Body of pancreas (tissue), 4 donors: ENCODE results near the gene FATE1. TPM values are rescaled to one million over a fixed set of nuclear protein-coding genes. Genes with fewer than 3 reads are reported as not detected.

Experiments
- ATAC-seq: fragments of 150-250 bp; one replicate; pipeline ENCODE4 v1.9.1; 2016
- DNase-seq, 4 donors: peaks; one replicate each; pipeline ENCODE4 v3.0.0-alpha.2; 2019
- H3K27ac ChIP-seq, 4 donors: fragments of 200-600 bp; sonication (generic); 1 replicate in 3 of 4; 2 replicates in 1 of 4; pipeline versions ENCODE4 v1.5.1 to v1.6.1; 2016 to 2019; ENCODE audit warnings: mild to moderate bottlenecking in 1 of 4, mixed read lengths in 1 of 4, moderate library complexity in 1 of 4
- H3K27me3 ChIP-seq, 2 donors: fragments of 200-600 bp; sonication (generic); one replicate each; pipeline ENCODE4 v1.6.0; 2016; ENCODE audit warnings: mild to moderate bottlenecking in 1 of 2
- H3K36me3 ChIP-seq, 2 donors: fragments of 200-600 bp; sonication (generic); replicated peaks in 1 of 2; 2 replicates each; pipeline ENCODE4 v1.5.1; 2016; ENCODE audit warnings: low read depth in 2 of 2; ENCODE audit not compliant: insufficient read depth in 1 of 2
- H3K4me1 ChIP-seq: fragments of 200-600 bp; sonication (generic); one replicate; pipeline ENCODE4 v1.6.0; 2016
- H3K4me3 ChIP-seq, 2 donors: fragments of 200-600 bp; sonication (generic); 1 replicate in 1 of 2; 2 replicates in 1 of 2; pipeline ENCODE4 v1.5.1; 2016 to 2019
- H3K9me3 ChIP-seq, 3 donors: fragments of 200-600 bp; sonication (generic); 1 replicate in 2 of 3; 2 replicates in 1 of 3; pipeline ENCODE4 v1.5.1; 2016
- POLR2A ChIP-seq, 3 donors: fragments of 450-650 bp; IDR thresholded peaks; one replicate each; pipeline ENCODE4 v1.6.1; 2016; ENCODE audit warnings: antibody characterized with exemption in 3 of 3, mild to moderate bottlenecking in 2 of 3
- WGBS, 2 donors: methylation state at CpG; one replicate each; pipeline ENCODE4 v1.1.5; 2017; 5-methylcytosine and 5-hydroxymethylcytosine counted together
- intact Hi-C: fragments of 100-400 bp; cut with DNase I; formaldehyde crosslinking; loops from one replicate; pipeline ENCODE4 v1.15.1; 2023
- total RNA-seq, 2 donors: library from RNA; depleted of rRNA; stranded (reverse); fragments of >200 nt; gene quantifications; one replicate each; pipeline ENCODE4 v1.1.0, GENCODE V29; 2016
- TF ChIP-seq, protein P1 (sequence below), 7 experiments: fragments of 450-650 bp in 4 of 7; fragments of 200-600 bp in 3 of 7; sonication (generic) in 3 of 7; IDR thresholded peaks; one replicate each; pipeline ENCODE4 v1.5.1; 2016 to 2019; ENCODE audit warnings: antibody characterized with exemption in 7 of 7

FATE1 gene
- total RNA-seq, 2 donors from 2014 or later: not detected

DNA sequence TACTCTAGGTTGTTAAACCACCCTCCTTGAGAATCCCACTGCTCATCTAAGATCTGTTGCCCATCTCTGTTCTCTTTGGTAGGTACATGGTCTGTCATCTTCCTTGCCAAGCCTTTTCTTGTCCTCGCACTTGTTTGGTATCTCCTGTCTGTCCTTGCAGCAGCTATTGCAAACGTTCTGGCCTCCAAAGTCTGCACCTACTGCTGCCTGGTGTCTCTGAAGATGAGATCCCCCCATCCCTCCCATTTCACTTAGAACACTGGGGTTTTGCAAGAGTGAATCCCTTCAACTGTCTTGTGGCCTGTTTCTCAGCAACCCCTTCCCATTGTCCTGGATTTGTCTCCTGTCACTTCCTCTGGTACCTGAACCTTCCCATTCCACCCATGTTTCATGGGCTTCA is 19.4 kb downstream of the FATE1 start:
- WGBS, 2 donors: 34 to 62% methylated on average over 2 of the region's 2 CpGs
- intact Hi-C loops: no loop called here
- TF ChIP-seq, protein P1, sequence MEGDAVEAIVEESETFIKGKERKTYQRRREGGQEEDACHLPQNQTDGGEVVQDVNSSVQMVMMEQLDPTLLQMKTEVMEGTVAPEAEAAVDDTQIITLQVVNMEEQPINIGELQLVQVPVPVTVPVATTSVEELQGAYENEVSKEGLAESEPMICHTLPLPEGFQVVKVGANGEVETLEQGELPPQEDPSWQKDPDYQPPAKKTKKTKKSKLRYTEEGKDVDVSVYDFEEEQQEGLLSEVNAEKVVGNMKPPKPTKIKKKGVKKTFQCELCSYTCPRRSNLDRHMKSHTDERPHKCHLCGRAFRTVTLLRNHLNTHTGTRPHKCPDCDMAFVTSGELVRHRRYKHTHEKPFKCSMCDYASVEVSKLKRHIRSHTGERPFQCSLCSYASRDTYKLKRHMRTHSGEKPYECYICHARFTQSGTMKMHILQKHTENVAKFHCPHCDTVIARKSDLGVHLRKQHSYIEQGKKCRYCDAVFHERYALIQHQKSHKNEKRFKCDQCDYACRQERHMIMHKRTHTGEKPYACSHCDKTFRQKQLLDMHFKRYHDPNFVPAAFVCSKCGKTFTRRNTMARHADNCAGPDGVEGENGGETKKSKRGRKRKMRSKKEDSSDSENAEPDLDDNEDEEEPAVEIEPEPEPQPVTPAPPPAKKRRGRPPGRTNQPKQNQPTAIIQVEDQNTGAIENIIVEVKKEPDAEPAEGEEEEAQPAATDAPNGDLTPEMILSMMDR (IDR thresholded peaks at IDR 0.05): no peak
- TF ChIP-seq POLR2A (IDR thresholded peaks at IDR 0.05): no peak
- Histone ChIP-seq H3K36me3 (no peaks in the 10 kb centered on the region), H3K4me3 (no peak overlapping the region), H3K9me3 (no peaks in the 10 kb centered on the region), H3K4me1 (no peaks in the 10 kb centered on the region), H3K27me3 (no peaks in the 10 kb centered on the region), H3K27ac (no peak overlapping the region)
- ATAC-seq (no peak), DNase-seq (no peak)

DNA sequence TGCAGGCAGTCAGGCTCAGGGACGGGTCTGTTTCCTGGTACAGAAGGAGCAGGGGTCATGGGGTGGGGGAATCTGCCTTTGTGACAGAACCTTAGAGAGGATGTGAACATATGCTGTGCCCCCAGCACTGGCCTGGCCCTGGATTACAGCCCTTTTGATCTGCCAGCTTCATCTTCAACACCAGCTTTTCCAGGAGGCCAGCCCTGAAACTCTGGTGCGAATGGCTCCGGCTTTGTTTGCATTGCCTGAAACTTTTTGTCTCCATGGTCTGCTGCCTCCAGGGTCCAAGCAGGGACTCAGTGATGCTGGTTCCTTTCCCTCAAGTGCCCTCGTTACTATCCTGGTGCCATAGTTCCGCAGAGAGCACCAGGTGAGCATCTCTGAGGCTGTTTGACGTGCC is 20.9 kb downstream of the FATE1 start:
- intact Hi-C loops: no loop called here
- Histone ChIP-seq H3K27me3 (no peaks in the 10 kb centered on the region), H3K4me1 (no peaks in the 10 kb centered on the region), H3K4me3 (no peak overlapping the region), H3K9me3 (no peaks in the 10 kb centered on the region), H3K36me3 (no peaks in the 10 kb centered on the region), H3K27ac (no peak overlapping the region)
- TF ChIP-seq POLR2A (IDR thresholded peaks at IDR 0.05): no peak
- TF ChIP-seq, protein P1 (IDR thresholded peaks at IDR 0.05): no peak
- DNase-seq (no peak), ATAC-seq (no peak)
- 40 to 60% methylated on average over 1 to 5 of the region's 6 CpGs for WGBS, 2 donors

DNA sequence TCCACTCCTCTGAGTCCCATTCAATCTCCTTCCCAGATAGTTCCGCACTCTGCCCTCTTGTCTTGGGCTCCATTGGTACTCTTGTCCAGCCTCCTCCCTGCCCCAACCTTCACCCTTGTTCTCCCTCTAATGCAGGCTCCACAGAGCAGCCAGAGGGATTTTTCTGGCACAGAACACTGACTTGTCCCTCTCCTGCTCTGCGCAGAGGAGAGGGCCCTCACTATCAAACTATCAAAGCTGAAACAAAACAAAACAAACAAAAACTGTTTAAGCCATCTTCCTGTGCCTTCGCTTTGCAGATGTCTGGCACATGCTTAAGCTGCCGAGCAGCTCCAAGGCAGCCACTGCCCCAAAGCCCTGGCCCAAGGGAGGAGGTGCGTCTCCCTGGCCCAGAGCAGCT is 21.7 kb downstream of the FATE1 start:
- Histone ChIP-seq H3K27me3 (no peaks in the 10 kb centered on the region), H3K36me3 (no peaks in the 10 kb centered on the region), H3K27ac (no peak overlapping the region), H3K4me1 (no peaks in the 10 kb centered on the region), H3K4me3 (no peak overlapping the region), H3K9me3 (no peaks in the 10 kb centered on the region)
- intact Hi-C loops: no loop called here
- 41 to 73% methylated on average over 3 to 4 of the region's 5 CpGs for WGBS, 2 donors
- DNase-seq (no peak), ATAC-seq (no peak)
- TF ChIP-seq, protein P1 (IDR thresholded peaks at IDR 0.05): no peak
- no peak for TF ChIP-seq POLR2A (IDR thresholded peaks at IDR 0.05)

DNA sequence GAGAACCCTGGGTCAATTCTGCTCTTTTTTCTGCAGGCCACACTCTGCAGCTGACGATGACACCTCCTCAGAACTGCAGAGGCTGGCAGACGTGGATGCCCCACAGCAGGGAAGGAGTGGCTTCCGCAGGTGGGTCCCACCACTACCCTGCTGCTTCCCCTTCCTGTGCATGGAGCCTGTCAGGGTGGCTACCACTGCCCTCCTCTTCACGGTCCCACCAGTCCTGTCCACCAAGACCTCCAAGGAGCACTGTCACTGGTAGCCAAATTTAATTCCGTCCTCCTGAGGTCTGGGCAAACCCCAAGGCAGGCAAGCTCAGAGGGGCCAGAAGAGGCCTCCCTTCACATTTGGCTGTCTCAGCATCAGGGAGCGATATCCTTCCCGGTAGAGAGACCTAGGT is 22.9 kb downstream of the FATE1 start:
- 60% methylated on average over 5 of the region's 7 CpGs; no CpG with 5 or more reads in 1 of the 2 donors for WGBS, 2 donors
- Histone ChIP-seq H3K27ac (no peak overlapping the region), H3K36me3 (no peaks in the 10 kb centered on the region), H3K4me1 (no peaks in the 10 kb centered on the region), H3K27me3 (no peaks in the 10 kb centered on the region), H3K9me3 (no peaks in the 10 kb centered on the region), H3K4me3 (no peak overlapping the region)
- DNase-seq (no peak), ATAC-seq (no peak)
- intact Hi-C loops: no loop called here
- TF ChIP-seq, protein P1 (IDR thresholded peaks at IDR 0.05): no peak
- TF ChIP-seq POLR2A (IDR thresholded peaks at IDR 0.05): no peak

DNA sequence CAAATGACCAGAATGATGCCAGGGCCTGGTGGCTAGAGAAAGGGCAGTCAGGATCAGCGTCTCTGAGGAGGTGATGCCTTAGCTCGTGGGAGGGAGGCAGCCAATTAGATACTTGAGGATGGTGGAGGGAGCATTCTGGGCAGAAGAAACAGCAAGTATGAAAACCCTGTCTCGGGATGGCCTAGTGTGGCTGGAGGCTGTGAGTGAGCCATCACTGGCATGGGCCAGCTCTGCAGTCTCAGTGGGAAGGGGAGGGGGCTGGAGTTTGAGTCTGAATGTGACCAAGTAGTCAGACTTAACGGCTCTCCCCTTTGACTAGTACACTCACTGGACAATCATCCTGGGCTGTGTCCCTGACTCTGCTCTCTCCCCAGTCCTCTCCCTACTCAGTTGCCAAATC is 25.8 kb downstream of the FATE1 start:
- no peaks in the 10 kb centered on the region for H3K27me3 ChIP-seq
- no peak overlapping the region for H3K4me3 ChIP-seq
- no peak for DNase-seq
- intact Hi-C loops: no loop called here
- no peak for ATAC-seq
- TF ChIP-seq, protein P1 (IDR thresholded peaks at IDR 0.05): no peak
- TF ChIP-seq POLR2A (IDR thresholded peaks at IDR 0.05): no peak
- H3K27ac ChIP-seq: no peak overlapping the region
- no peaks in the 10 kb centered on the region for H3K36me3 ChIP-seq
- no peaks in the 10 kb centered on the region for H3K9me3 ChIP-seq
- no peaks in the 10 kb centered on the region for H3K4me1 ChIP-seq
- WGBS, 2 donors: 66 to 75% methylated on average over 3 to 4 of the region's 4 CpGs
